K562 (cell line): ENCODE data around the gene HOXA13. TPM values are rescaled to one million over a fixed set of nuclear protein-coding genes. Genes with fewer than 3 reads are reported as not detected.

Experiments
- ATAC-seq: fragments of 200-7000 bp; cut with Tn5 transposase; 3 replicates; pipeline ENCODE4 v1.9.1; 2020; ENCODE audit warnings: moderate library complexity
- BruUV-seq: library from RNA; stranded (reverse); fragments of 400-500 nt; replicated peaks from 2 replicates; lab custom pipeline; 2021; lab: Mats Ljungman, UMichigan
- CTCF ChIA-PET: fragments of 300-600 bp; formaldehyde crosslinking; extraction: SDS; loops from one replicate; lab custom pipeline; 2021; ENCODE audit warnings: low intra/inter-chr PET ratio; lab: Yijun Ruan, JAX
- POLR2A ChIA-PET: fragments of 300-600, 350-650 bp; sonication (Branson Sonifier 250); formaldehyde crosslinking; extraction: SDS; loops from one replicate; lab custom pipeline; 2021; ENCODE audit warnings: antibody characterized with exemption, inconsistent platforms; lab: Yijun Ruan, JAX
- DNase-seq, 4 experiments: peaks; one replicate each; pipeline versions ENCODE4 v3.0.0 to v3.0.0-alpha.2; 2011 to 2018; ENCODE audit warnings: low spot score in 3 of 4, mixed read lengths in 3 of 4; ENCODE audit errors: extremely low read depth in 1 of 4
- FAIRE-seq: peaks from 2 replicates; lab custom pipeline; 2011; peaks lifted over from hg19 to GRCh38; lab: Jason Lieb, UNC
- H2AFZ ChIP-seq: 2 replicates; pipeline ENCODE4 v1.6.0; 2011; ENCODE audit warnings: low read depth, low read length, control low read depth, inconsistent platforms
- H3K27ac ChIP-seq: fragments of 200-600 bp; 3 replicates; pipeline ENCODE4 v1.8.0; 2011; ENCODE audit warnings: low read depth, mild to moderate bottlenecking, control low read depth, inconsistent platforms, low read length, moderate library complexity, mixed read lengths; ENCODE audit errors: extremely low read depth
- H3K27me3 ChIP-seq, 2 experiments: fragments of 300-600 bp in 1 of 2; 2 replicates in 1 of 2; 3 replicates in 1 of 2; pipeline versions ENCODE4 v1.6.0 to v1.8.0; 2011; ENCODE audit warnings: inconsistent platforms in 2 of 2, low read length in 2 of 2, mild to moderate bottlenecking in 1 of 2, mixed read lengths in 1 of 2, moderate library complexity in 1 of 2; ENCODE audit not compliant: control insufficient read depth in 2 of 2, insufficient read depth in 2 of 2
- H3K36me3 ChIP-seq: fragments of 300-600 bp; 3 replicates; pipeline ENCODE4 v1.8.0; 2011; ENCODE audit warnings: mild to moderate bottlenecking, low read length, inconsistent platforms; ENCODE audit not compliant: control insufficient read depth, insufficient read depth
- H3K4me1 ChIP-seq, 2 experiments: fragments of 200-600 bp in 1 of 2; replicated peaks in 1 of 2; 2 replicates in 1 of 2; 3 replicates in 1 of 2; pipeline versions ENCODE4 v1.5.1 to v1.8.0; 2011; ENCODE audit warnings: inconsistent platforms in 2 of 2, low read length in 2 of 2, mild to moderate bottlenecking in 1 of 2, mixed read lengths in 1 of 2, moderate library complexity in 1 of 2; ENCODE audit not compliant: control insufficient read depth in 2 of 2, insufficient read depth in 2 of 2
- H3K4me2 ChIP-seq: 2 replicates; pipeline ENCODE4 v1.6.1; 2011; ENCODE audit warnings: low read length, control low read depth, inconsistent platforms, mixed read lengths; ENCODE audit not compliant: insufficient read depth
- H3K4me3 ChIP-seq: fragments of 200-600 bp; sonication (generic), shearing (Covaris generic); 2 replicates; pipeline ENCODE4 v1.5.1; 2016; ENCODE audit warnings: control low read depth, inconsistent platforms
- H3K79me2 ChIP-seq: fragments of 200-600 bp; 3 replicates; pipeline ENCODE4 v1.8.0; 2011; ENCODE audit warnings: low read length, inconsistent platforms; ENCODE audit not compliant: control insufficient read depth, insufficient read depth
- H3K9ac ChIP-seq, 2 experiments: 2 replicates each; pipeline versions ENCODE4 v1.6.0 to v1.6.1; 2011; ENCODE audit warnings: low read depth in 2 of 2, low read length in 2 of 2, control low read depth in 1 of 2, inconsistent platforms in 1 of 2, mild to moderate bottlenecking in 1 of 2, mixed read lengths in 1 of 2; ENCODE audit not compliant: insufficient read depth in 1 of 2
- H3K9me1 ChIP-seq: one replicate; pipeline ENCODE4 v1.6.0; 2011; ENCODE audit warnings: inconsistent platforms, mild to moderate bottlenecking, low read length, moderate library complexity; ENCODE audit not compliant: control insufficient read depth, insufficient read depth
- H3K9me3 ChIP-seq: replicated peaks from 2 replicates; pipeline ENCODE4 v1.5.1; 2011; ENCODE audit warnings: low read depth, low read length, inconsistent platforms; ENCODE audit not compliant: control insufficient read depth, insufficient read depth
- H4K20me1 ChIP-seq: replicated peaks from 2 replicates; pipeline ENCODE4 v1.6.1; 2011; ENCODE audit warnings: low read length, inconsistent platforms, mixed read lengths; ENCODE audit not compliant: control insufficient read depth, insufficient read depth
- CBX2 ChIP-seq: fragments of 200-600 bp; sonication (generic); IDR thresholded peaks from one replicate; pipeline ENCODE4 v1.6.1; 2012; ENCODE audit warnings: mild to moderate bottlenecking, low read length, inconsistent platforms; ENCODE audit not compliant: insufficient read depth, poor library complexity, severe bottlenecking
- ERF ChIP-seq: fragments of 450-650 bp; formaldehyde crosslinking; IDR thresholded peaks from 2 replicates; pipeline ENCODE4 v1.4.0; 2020; ENCODE audit warnings: mild to moderate bottlenecking, mixed read lengths
- FOXK2 ChIP-seq, 2 experiments: fragments of 450-650 bp; IDR thresholded peaks in 1 of 2; conservative IDR thresholded peaks in 1 of 2; 2 replicates each; pipeline ENCODE4 v1.6.1; 2016; ENCODE audit warnings: low read depth in 2 of 2, mild to moderate bottlenecking in 1 of 2
- RFX7 ChIP-seq: fragments of 250-450 bp; sonication (Bioruptor Pico); IDR thresholded peaks from 2 replicates; pipeline ENCODE4 v1.5.1; 2021; ENCODE audit warnings: mild to moderate bottlenecking
- ZSCAN29 ChIP-seq: fragments of 450-650 bp; IDR thresholded peaks from 2 replicates; pipeline ENCODE4 v1.6.1; 2017
- WGBS: fragments of 100-300 bp; shearing (Covaris generic); methylation state at CpG from one replicate; pipeline ENCODE4 v1.1.6; 2016; ENCODE audit warnings: low coverage, mixed read lengths; ENCODE audit not compliant: insufficient coverage; ENCODE audit errors: missing lambda C conversion rate; 5-methylcytosine and 5-hydroxymethylcytosine counted together
- in situ Hi-C: fragments of 300-500 bp; cut with MboI; formaldehyde crosslinking; loops from 4 replicates; pipeline ENCODE4 v1.15.0; 2018; ENCODE audit warnings: inconsistent platforms, mixed read lengths
- intact Hi-C: fragments of 100-400 bp; cut with micrococcal nuclease; formaldehyde crosslinking; loops from 2 replicates; pipeline ENCODE4 v1.14.2; 2022
- polyA plus RNA-seq, 8 experiments: library from polyadenylated mRNA; depleted of rRNA in 4 of 8; stranded (reverse) in 5 of 8; unstranded in 3 of 8; fragments of >200 nt; fragmentation: Nextera tagmentation in 2 of 8; fragmentation: Illumina TruSeq in 1 of 8; extraction: Ambion mirVana in 2 of 8; extraction: Trizol in 1 of 8; gene quantifications; 2 replicates each; pipeline versions ENCODE4 v1.2.1 to v1.2.3, GENCODE V29; 2011 to 2014; ENCODE audit warnings: inconsistent platforms in 1 of 8, missing spikeins in 1 of 8
- total RNA-seq, 7 experiments: library from RNA; depleted of rRNA in 6 of 7; stranded (reverse); fragments of >200 nt in 6 of 7; fragmentation: Illumina TruSeq in 2 of 7; extraction: Trizol in 2 of 7; gene quantifications; 2 replicates each; pipeline versions ENCODE4 v1.2.1 to v1.2.3, GENCODE V29; 2011 to 2021; ENCODE audit warnings: low replicate concordance in 1 of 7
- TF ChIP-seq, protein P1 (sequence below): sonication (generic); formaldehyde crosslinking; IDR thresholded peaks from 2 replicates; pipeline ENCODE4 v1.8.0; 2022; ENCODE audit warnings: mild to moderate bottlenecking, missing genetic modification reagents, borderline replicate concordance

HOXA13 gene
- total and polyA plus RNA-seq, 9 of the 15 experiments (the other 6 are each of a cell fraction or from before 2014, with no cell fraction given): not detected

- Histone ChIP-seq H3K36me3 (no peaks in the 10 kb centered on the region), H3K9me1 (no peaks in the 10 kb centered on the region), H3K27me3 (peaks cover 43 to 91% of the 10 kb centered on the region in 2 experiments), H3K9ac (no peak within 1 kb of the TSS), H3K4me1 (peaks cover 0 to 29% of the 10 kb centered on the region in 2 experiments; a peak in 2 of 5 replicates), H4K20me1 (no peaks in the 10 kb centered on the region), H3K27ac (no peak within 1 kb of the TSS), H3K79me2 (no peaks in the 10 kb centered on the region), H3K9me3 (no peaks in the 10 kb centered on the region), H3K4me3 (no peak within 1 kb of the TSS), H3K4me2 (no peak within 1 kb of the TSS), H2AFZ (no peak within 1 kb of the TSS)
- ChIA-PET CTCF (no interaction called here), POLR2A (no interaction called here)
- in situ Hi-C loops: loop anchor here (10.0 kb wide), 1 partner anchor 293 kb away; no protein-coding TSS in a partner anchor
- FAIRE-seq: no peak
- WGBS: 13% methylated on average over 34 of the region's 63 CpGs
- TF ChIP-seq FOXK2 (conservative IDR thresholded peaks at IDR 0.05 in 1 of 2, IDR thresholded peaks at IDR 0.05 in 1 of 2; ENCODE audit: low read depth in 2 of 2) (no peak), RFX7 (CRISPR knock-in tag) (no peak)
- ATAC-seq: no peak
- intact Hi-C loops: no loop called here
- DNase-seq: no peak
- no TSS peak for BruUV-seq
Measured at GRCh38 chr7:27147199-27148030, 52.5 kb downstream of the HOXA13 start, which contains the start of gene HOXA6. HOXA6 (minus strand) TSS chr7:27147774; CDS start chr7:27147749, 25 bp downstream.

GRCh38 chr7:27146491-27147198, 53.2 kb downstream of the HOXA13 start:
- intact Hi-C loops (no loop called here), in situ Hi-C loops (loop anchor here (10.0 kb wide), 1 partner anchor 292 kb away; no protein-coding TSS in a partner anchor)
- no peak overlapping the region for H3K9ac ChIP-seq
- H3K27ac ChIP-seq: no peak overlapping the region
- H3K79me2 ChIP-seq: no peaks in the 10 kb centered on the region
- no peaks in the 10 kb centered on the region for H3K36me3 ChIP-seq
- no peaks in the 10 kb centered on the region for H3K9me3 ChIP-seq
- POLR2A ChIA-PET: no interaction called here
- no TSS peak for BruUV-seq
- 0% methylated on average over 5 of the region's 5 CpGs for WGBS
- H4K20me1 ChIP-seq: no peaks in the 10 kb centered on the region
- no peak for DNase-seq
- no peak overlapping the region for H2AFZ ChIP-seq
- H3K4me3 ChIP-seq: no peak overlapping the region
- no peak overlapping the region for H3K4me2 ChIP-seq
- peaks cover 0 to 26% of the 10 kb centered on the region in 2 experiments; a peak in 2 of 5 replicates for H3K4me1 ChIP-seq
- no peaks in the 10 kb centered on the region for H3K9me1 ChIP-seq
- no peak for ATAC-seq
- CTCF ChIA-PET: no interaction called here
- peaks cover 35 to 89% of the 10 kb centered on the region in 2 experiments for H3K27me3 ChIP-seq
- no peak for FAIRE-seq
- TF ChIP-seq, protein P1, sequence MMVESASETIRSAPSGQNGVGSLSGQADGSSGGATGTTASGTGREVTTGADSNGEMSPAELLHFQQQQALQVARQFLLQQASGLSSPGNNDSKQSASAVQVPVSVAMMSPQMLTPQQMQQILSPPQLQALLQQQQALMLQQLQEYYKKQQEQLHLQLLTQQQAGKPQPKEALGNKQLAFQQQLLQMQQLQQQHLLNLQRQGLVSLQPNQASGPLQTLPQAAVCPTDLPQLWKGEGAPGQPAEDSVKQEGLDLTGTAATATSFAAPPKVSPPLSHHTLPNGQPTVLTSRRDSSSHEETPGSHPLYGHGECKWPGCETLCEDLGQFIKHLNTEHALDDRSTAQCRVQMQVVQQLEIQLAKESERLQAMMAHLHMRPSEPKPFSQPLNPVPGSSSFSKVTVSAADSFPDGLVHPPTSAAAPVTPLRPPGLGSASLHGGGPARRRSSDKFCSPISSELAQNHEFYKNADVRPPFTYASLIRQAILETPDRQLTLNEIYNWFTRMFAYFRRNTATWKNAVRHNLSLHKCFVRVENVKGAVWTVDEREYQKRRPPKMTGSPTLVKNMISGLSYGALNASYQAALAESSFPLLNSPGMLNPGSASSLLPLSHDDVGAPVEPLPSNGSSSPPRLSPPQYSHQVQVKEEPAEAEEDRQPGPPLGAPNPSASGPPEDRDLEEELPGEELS (CRISPR knock-in tag): no peak
- TF ChIP-seq ZSCAN29 (no peak), ERF (no peak), CBX2 (no peak)
